Heart left ventricle (tissue), 13 donors: ENCODE measurements around the gene DRD2.

Experiments
- POLR2A ChIP-seq, 2 donors: fragments of 450-650 bp; IDR thresholded peaks; one replicate each; pipeline ENCODE4 v1.6.1; 2017; ENCODE audit warnings: antibody characterized with exemption in 2 of 2, mild to moderate bottlenecking in 2 of 2, moderate library complexity in 2 of 2
- TF ChIP-seq, protein P1 (sequence below), 12 donors: fragments of 200-600 bp; sonication (generic) in 4 of 12; IDR thresholded peaks; one replicate each; pipeline versions ENCODE4 v1.5.0 to v1.8.0; 2018 to 2022; ENCODE audit warnings: antibody characterized with exemption in 12 of 12, mild to moderate bottlenecking in 5 of 12
- donor health status: ischemic (EF 13 %, LVEDD 7.1; RV severe dilation, severe dysfunction).
- donor health status: DM: no; HTN: yes; CAD: no.
- donor health status: DM: no; HTN: no; CAD: no.
- donor health status: ischemic (EF 25% LVEDD 6.9; RV normal size, moderate dysfunction).
- donor health status: ischemic (EF 25% LVEDD 5.7; RV mildly dilated, moderate dysfunction).
- donor health status: ischemic (EF 35%, LVEDD 5.7; RV mildly dilated, moderate dysfunction).
- donor health status: nonischemic (EF 11% LVEDD 7.7; RV severe dilation, severe dysfunction).
- donor health status: DM: yes; HTN: yes; CAD: no.
- donor health status: PGD.
- donor health status: ischemic (EF 29% LVEDD 5.4; RV normal size, mild dysfunction).
- donor health status: nonischemic (EF 23%, LVEDD 6.1; RV moderate dilation, normal function).

DNA sequence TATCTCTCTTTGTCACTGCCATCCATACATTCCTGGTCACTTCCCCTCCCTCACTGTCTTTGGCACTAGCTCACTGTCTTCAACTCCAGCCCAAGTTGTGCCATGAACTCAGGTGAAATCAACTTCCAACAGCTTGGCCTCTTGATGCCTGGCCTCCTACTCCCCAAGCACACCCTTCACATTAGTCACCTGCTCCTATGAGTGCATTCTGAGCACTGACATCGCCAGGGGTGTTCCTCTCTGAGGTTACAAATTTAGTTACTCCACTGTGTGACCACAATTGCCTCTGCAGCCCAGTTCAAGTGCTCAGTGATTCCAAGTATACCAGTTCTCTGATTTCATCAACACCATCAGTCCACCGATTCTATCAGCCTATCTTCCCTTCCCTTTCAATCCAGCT is 10.8 kb downstream of the DRD2 start:
- TF ChIP-seq, protein P1, sequence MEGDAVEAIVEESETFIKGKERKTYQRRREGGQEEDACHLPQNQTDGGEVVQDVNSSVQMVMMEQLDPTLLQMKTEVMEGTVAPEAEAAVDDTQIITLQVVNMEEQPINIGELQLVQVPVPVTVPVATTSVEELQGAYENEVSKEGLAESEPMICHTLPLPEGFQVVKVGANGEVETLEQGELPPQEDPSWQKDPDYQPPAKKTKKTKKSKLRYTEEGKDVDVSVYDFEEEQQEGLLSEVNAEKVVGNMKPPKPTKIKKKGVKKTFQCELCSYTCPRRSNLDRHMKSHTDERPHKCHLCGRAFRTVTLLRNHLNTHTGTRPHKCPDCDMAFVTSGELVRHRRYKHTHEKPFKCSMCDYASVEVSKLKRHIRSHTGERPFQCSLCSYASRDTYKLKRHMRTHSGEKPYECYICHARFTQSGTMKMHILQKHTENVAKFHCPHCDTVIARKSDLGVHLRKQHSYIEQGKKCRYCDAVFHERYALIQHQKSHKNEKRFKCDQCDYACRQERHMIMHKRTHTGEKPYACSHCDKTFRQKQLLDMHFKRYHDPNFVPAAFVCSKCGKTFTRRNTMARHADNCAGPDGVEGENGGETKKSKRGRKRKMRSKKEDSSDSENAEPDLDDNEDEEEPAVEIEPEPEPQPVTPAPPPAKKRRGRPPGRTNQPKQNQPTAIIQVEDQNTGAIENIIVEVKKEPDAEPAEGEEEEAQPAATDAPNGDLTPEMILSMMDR (IDR thresholded peaks at IDR 0.05): no peak
- no peak for TF ChIP-seq POLR2A (IDR thresholded peaks at IDR 0.05)
